Activated T-cell treated with anti-CD3 and anti-CD28 coated beads, Interleukin-2, amount 50 U/mL, for 1 hour (primary cell): ENCODE measurements around the gene STRIP2.
A peak's percentile ranks its signal among the peaks of the same experiment; 100 is the strongest.
"Not testable (repeated sequence)": the region's sequence is repeated elsewhere in the genome, so short reads cannot be mapped to it uniquely, and the experiment has no call there.

Experiments
- DNase-seq: peaks from one replicate; pipeline ENCODE4 v3.0.0-alpha.2; 2020

Gene STRIP2

GRCh38 chr7:129433847-129434674 is at the start of gene STRIP2:
Gene STRIP2 (plus strand): TSS chr7:129434432. CDS start chr7:129434473, 41 bp downstream.
- peak; percentile 91 for DNase-seq

- DNase-seq: no peak
Observed at GRCh38 chr7:129385116-129385515, 49.1 kb upstream of the STRIP2 start.

GRCh38 chr7:129385598-129385997 is 48.6 kb upstream of the STRIP2 start:
- DNase-seq: no peak

- DNase-seq: no peak
Observed at GRCh38 chr7:129386506-129386905, 47.7 kb upstream of the STRIP2 start.

GRCh38 chr7:129387537-129387936 is 46.7 kb upstream of the STRIP2 start:
- DNase-seq: no peak

- DNase-seq: no peak
Observed at GRCh38 chr7:129388333-129389098, 45.7 kb upstream of the STRIP2 start.

GRCh38 chr7:129389829-129390228 is 44.4 kb upstream of the STRIP2 start:
- no peak for DNase-seq

- no peak for DNase-seq
Observed at GRCh38 chr7:129390314-129390713, 43.9 kb upstream of the STRIP2 start.

- DNase-seq: no peak
Observed at GRCh38 chr7:129391546-129392171, 42.6 kb upstream of the STRIP2 start.

- no peak for DNase-seq
Observed at GRCh38 chr7:129393255-129393654, 41.0 kb upstream of the STRIP2 start.

GRCh38 chr7:129394101-129394500 is 40.1 kb upstream of the STRIP2 start:
- DNase-seq: no peak

GRCh38 chr7:129394982-129395914 is 39.0 kb upstream of the STRIP2 start:
- DNase-seq: no peak

- no peak for DNase-seq
Observed at GRCh38 chr7:129401228-129401966, 32.8 kb upstream of the STRIP2 start.

GRCh38 chr7:129401967-129402860 is 32.0 kb upstream of the STRIP2 start:
- no peak for DNase-seq

- DNase-seq: no peak
Observed at GRCh38 chr7:129405527-129405926, 28.7 kb upstream of the STRIP2 start.

GRCh38 chr7:129410238-129410637 is 24.0 kb upstream of the STRIP2 start:
- DNase-seq: not testable (repeated sequence)

- DNase-seq: no peak
Observed at GRCh38 chr7:129412501-129412900, 21.7 kb upstream of the STRIP2 start.

GRCh38 chr7:129417073-129417472 is 17.2 kb upstream of the STRIP2 start:
- no peak for DNase-seq

- no peak for DNase-seq
Observed at GRCh38 chr7:129421717-129422250, 12.4 kb upstream of the STRIP2 start.

- no peak for DNase-seq
Observed at GRCh38 chr7:129422727-129423126, 11.5 kb upstream of the STRIP2 start.
